Measurements from ENCODE around the gene NR4A2.

Gene NR4A2

GRCh38 chr2:156332534-156333273 lies at the start of gene NR4A2:
Gene NR4A2 (minus strand): TSS chr2:156332721. CDS start chr2:156330186, 2,535 bp downstream.
- DNase-seq, result peak; percentile 86 to 87

GRCh38 chr2:156380117-156380645 lies 47.7 kb upstream of the NR4A2 start:
- no peak for DNase-seq

- DNase-seq, result no peak
Observed at GRCh38 chr2:156379714-156380113, 47.2 kb upstream of the NR4A2 start.

- DNase-seq, result no peak
Observed at GRCh38 chr2:156379071-156379470, 46.5 kb upstream of the NR4A2 start.

- no peak for DNase-seq
Observed at GRCh38 chr2:156366753-156367152, 34.2 kb upstream of the NR4A2 start.

- DNase-seq, result no peak
Observed at GRCh38 chr2:156363141-156363540, 30.6 kb upstream of the NR4A2 start.

- DNase-seq, result no peak
Observed at GRCh38 chr2:156356014-156356754, 23.7 kb upstream of the NR4A2 start.

GRCh38 chr2:156352911-156353310 lies 20.4 kb upstream of the NR4A2 start:
- no peak for DNase-seq

GRCh38 chr2:156350374-156351142 lies 18.0 kb upstream of the NR4A2 start:
- DNase-seq, result no peak

- no peak for DNase-seq
Observed at GRCh38 chr2:156349605-156350004, 17.1 kb upstream of the NR4A2 start.

- no peak for DNase-seq
Observed at GRCh38 chr2:156349161-156349560, 16.6 kb upstream of the NR4A2 start.

- no peak for DNase-seq
Observed at GRCh38 chr2:156347431-156347830, 14.9 kb upstream of the NR4A2 start.

GRCh38 chr2:156346731-156347130 lies 14.2 kb upstream of the NR4A2 start:
- no peak for DNase-seq

- no peak for DNase-seq
Observed at GRCh38 chr2:156345582-156345981, 13.1 kb upstream of the NR4A2 start.

GRCh38 chr2:156343940-156344301 lies 11.4 kb upstream of the NR4A2 start:
- DNase-seq, result no peak

GRCh38 chr2:156343096-156343939 lies 10.8 kb upstream of the NR4A2 start:
- no peak for DNase-seq

- peak; percentile 57 to 77 for DNase-seq
Observed at GRCh38 chr2:156342254-156343095, 10.0 kb upstream of the NR4A2 start.

GRCh38 chr2:156341452-156342253 lies 9.1 kb upstream of the NR4A2 start:
- no peak for DNase-seq

GRCh38 chr2:156340804-156341451 lies 8.4 kb upstream of the NR4A2 start:
- no peak for DNase-seq

- no peak for DNase-seq
Observed at GRCh38 chr2:156340377-156340776, 7.9 kb upstream of the NR4A2 start.
